Measurements from ENCODE around the gene DTX1. TPM values are rescaled to one million over a fixed set of nuclear protein-coding genes. Genes with fewer than 3 reads are reported as not detected.

Gene DTX1
- total and polyA plus RNA-seq, 7 experiments from 2014 or later = 0.80 to 15.8 (median 4.5) TPM; not detected in 1

DNA sequence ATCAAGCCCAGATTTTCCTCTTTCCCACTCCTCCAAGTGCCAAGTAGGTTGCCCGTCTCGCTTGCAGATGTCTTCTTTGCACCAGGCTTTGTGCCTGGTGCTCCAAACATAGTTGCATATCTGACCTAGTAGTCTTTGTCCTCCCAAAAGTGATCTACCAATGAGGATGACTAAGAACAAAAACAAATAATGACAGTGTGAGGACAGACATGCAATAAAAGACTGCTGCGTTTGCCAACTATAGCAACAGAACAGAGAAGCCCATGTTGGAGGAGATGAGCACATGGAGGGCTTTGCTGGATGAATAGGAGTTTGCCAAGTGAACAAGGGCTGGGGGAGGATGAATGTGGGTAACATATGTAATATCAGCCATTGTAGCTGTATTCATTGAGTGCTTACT is 15.6 kb downstream of the DTX1 start:
- no peaks in the 10 kb centered on the region for H3K9me3 Mint-ChIP-seq
- no peak overlapping the region for H3K4me3 ChIP-seq (ENCODE audit: low read length)
- peaks cover 0 to 14% (median 4%) of the 10 kb centered on the region in 5 donors for H3K36me3 Mint-ChIP-seq
- H3K36me3 ChIP-seq (ENCODE audit: control insufficient read depth in 2 of 3, insufficient read depth in 3 of 3, low read length in 3 of 3) = peaks cover 0 to 5% (median 0%) of the 10 kb centered on the region in 3 experiments
- CTCF ChIA-PET = interaction anchor here (1.5 kb wide), 1 partner anchor 27 kb away, joined by 3 read pairs; no protein-coding TSS in a partner anchor
- peak overlapping the region; percentile 4 to 90 (median 49) for H3K27ac Mint-ChIP-seq
- ATAC-seq (no peak), DNase-seq (no peak)
- intact Hi-C loops (cut with micrococcal nuclease) = no loop called here
- peak overlapping the region in 2 of 10 donors; percentile 11 to 33 for H3K4me3 Mint-ChIP-seq
- H3K27me3 ChIP-seq (ENCODE audit: control insufficient read depth in 2 of 2, insufficient read depth in 2 of 2, low read length in 2 of 2) = no peaks in the 10 kb centered on the region
- H3K27ac ChIP-seq (ENCODE audit: low read depth, low read length) = no peak overlapping the region
- POLR2A ChIA-PET = no interaction called here
- H3K9me3 ChIP-seq (ENCODE audit: control insufficient read depth in 2 of 3, low read length in 3 of 3) = no peaks in the 10 kb centered on the region
- H3K4me1 Mint-ChIP-seq = peaks cover 13 to 91% (median 78%) of the 10 kb centered on the region in 7 donors
- no peaks in the 10 kb centered on the region for H3K27me3 Mint-ChIP-seq
- H3K4me1 ChIP-seq (ENCODE audit: control insufficient read depth in 2 of 2, insufficient read depth in 2 of 2, low read length in 2 of 2) = peaks cover 20 to 42% of the 10 kb centered on the region in 2 donors

DNA sequence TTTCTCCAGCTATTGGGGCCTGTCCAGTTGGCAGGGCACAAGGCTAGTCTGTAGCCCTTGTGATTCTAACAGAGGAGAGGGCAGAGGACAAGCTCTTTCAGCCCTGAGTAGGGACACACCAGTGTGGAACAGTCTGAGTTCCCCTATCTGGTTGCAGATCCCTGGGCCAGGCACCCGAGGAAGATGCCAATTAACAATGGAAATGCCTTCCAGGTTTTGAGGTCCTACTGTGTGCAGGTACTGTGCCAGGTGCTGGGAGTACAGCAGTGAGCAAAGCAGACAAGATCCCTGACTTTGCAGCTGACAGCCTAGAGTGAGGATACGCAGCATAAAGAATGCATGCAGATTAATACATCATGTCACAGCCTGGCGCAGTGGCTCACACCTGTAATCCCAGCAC is 17.1 kb downstream of the DTX1 start:
- peaks cover 20 to 42% of the 10 kb centered on the region in 2 donors for H3K4me1 ChIP-seq (ENCODE audit: control insufficient read depth in 2 of 2, insufficient read depth in 2 of 2, low read length in 2 of 2)
- Mint-ChIP-seq H3K4me1 (peaks cover 13 to 81% (median 71%) of the 10 kb centered on the region in 7 donors), H3K27ac (peak overlapping the region in 7 of 9 donors; percentile 33 to 76 (median 51)), H3K4me3 (peak overlapping the region in 2 of 10 donors; percentile 15 to 41), H3K27me3 (no peaks in the 10 kb centered on the region), H3K36me3 (peaks cover 0 to 18% (median 11%) of the 10 kb centered on the region in 5 donors), H3K9me3 (no peaks in the 10 kb centered on the region)
- H3K27me3 ChIP-seq (ENCODE audit: control insufficient read depth in 2 of 2, insufficient read depth in 2 of 2, low read length in 2 of 2) = no peaks in the 10 kb centered on the region
- ChIA-PET POLR2A (no interaction called here), CTCF (no interaction called here)
- no peak for DNase-seq
- intact Hi-C loops (cut with micrococcal nuclease) = no loop called here
- no peak for ATAC-seq
- no peaks in the 10 kb centered on the region for H3K9me3 ChIP-seq (ENCODE audit: control insufficient read depth in 2 of 3, low read length in 3 of 3)
- no peak overlapping the region for H3K4me3 ChIP-seq (ENCODE audit: low read length)
- H3K36me3 ChIP-seq (ENCODE audit: control insufficient read depth in 2 of 3, insufficient read depth in 3 of 3, low read length in 3 of 3) = peaks cover 0 to 12% (median 0%) of the 10 kb centered on the region in 3 experiments
- no peak overlapping the region for H3K27ac ChIP-seq (ENCODE audit: low read depth, low read length)

DNA sequence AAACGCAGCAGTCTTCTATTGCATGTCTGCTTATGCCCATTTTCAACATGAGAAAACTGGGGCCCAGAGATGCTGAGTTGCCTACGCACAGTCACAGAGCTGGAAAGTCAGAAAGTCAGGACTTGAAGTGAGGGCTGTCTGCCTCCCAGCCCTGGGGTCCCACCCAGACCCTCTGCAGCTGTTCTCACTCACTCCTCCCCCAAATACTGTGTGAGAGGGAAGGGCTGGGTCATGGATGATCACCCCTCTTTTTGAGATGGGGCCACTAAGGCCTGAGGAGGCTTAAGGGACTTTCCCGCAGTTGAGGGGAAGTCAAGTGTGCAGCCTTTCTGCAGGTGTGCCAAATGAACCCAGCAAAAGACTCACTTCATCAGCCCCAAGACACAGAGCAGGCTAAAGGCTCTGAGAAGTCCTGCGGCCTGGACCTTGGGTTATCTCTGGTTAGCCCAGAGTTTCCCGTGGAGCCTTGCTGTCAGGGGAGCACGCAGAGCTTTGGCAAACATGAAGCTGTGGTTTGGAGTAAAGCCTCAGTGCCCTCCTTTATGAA is 18.7 kb downstream of the DTX1 start:
- ATAC-seq (peak; percentile 68), DNase-seq (no peak)
- peaks cover 14 to 32% of the 10 kb centered on the region in 2 donors for H3K4me1 ChIP-seq (ENCODE audit: control insufficient read depth in 2 of 2, insufficient read depth in 2 of 2, low read length in 2 of 2)
- Mint-ChIP-seq H3K27ac (peak overlapping the region in 7 of 9 donors; percentile 18 to 87 (median 61)), H3K4me3 (peak overlapping the region in 4 of 10 donors; percentile 24 to 48 (median 30)), H3K9me3 (no peaks in the 10 kb centered on the region), H3K36me3 (peaks cover 0 to 22% (median 15%) of the 10 kb centered on the region in 5 donors), H3K4me1 (peaks cover 11 to 79% (median 59%) of the 10 kb centered on the region in 7 donors), H3K27me3 (no peaks in the 10 kb centered on the region)
- peak overlapping the region; percentile 49 for H3K27ac ChIP-seq (ENCODE audit: low read depth, low read length)
- POLR2A ChIA-PET = interaction anchor here (1.9 kb wide), 1 partner anchor 12 kb away, joined by 4 read pairs; no protein-coding TSS in a partner anchor
- no peaks in the 10 kb centered on the region for H3K27me3 ChIP-seq (ENCODE audit: control insufficient read depth in 2 of 2, insufficient read depth in 2 of 2, low read length in 2 of 2)
- intact Hi-C loops (cut with micrococcal nuclease) = no loop called here
- peaks cover 0 to 20% (median 0%) of the 10 kb centered on the region in 3 experiments for H3K36me3 ChIP-seq (ENCODE audit: control insufficient read depth in 2 of 3, insufficient read depth in 3 of 3, low read length in 3 of 3)
- CTCF ChIA-PET = no interaction called here
- H3K9me3 ChIP-seq (ENCODE audit: control insufficient read depth in 2 of 3, low read length in 3 of 3) = no peaks in the 10 kb centered on the region
- H3K4me3 ChIP-seq (ENCODE audit: low read length) = no peak overlapping the region

GRCh38 chr12:113077057-113077858 is 20.7 kb downstream of the DTX1 start:
- ChIA-PET POLR2A (no interaction called here), CTCF (no interaction called here)
- DNase-seq = no peak
- H3K9me3 Mint-ChIP-seq = no peaks in the 10 kb centered on the region
- peaks cover 8 to 24% of the 10 kb centered on the region in 2 donors for H3K4me1 ChIP-seq (ENCODE audit: control insufficient read depth in 2 of 2, insufficient read depth in 2 of 2, low read length in 2 of 2)
- no peaks in the 10 kb centered on the region for H3K9me3 ChIP-seq (ENCODE audit: control insufficient read depth in 2 of 3, low read length in 3 of 3)
- no peak for ATAC-seq
- peaks cover 0 to 22% (median 15%) of the 10 kb centered on the region in 5 donors for H3K36me3 Mint-ChIP-seq
- no peak overlapping the region for H3K4me3 ChIP-seq (ENCODE audit: low read length)
- no peaks in the 10 kb centered on the region for H3K27me3 Mint-ChIP-seq
- intact Hi-C loops (cut with micrococcal nuclease) = no loop called here
- H3K27ac ChIP-seq (ENCODE audit: low read depth, low read length) = no peak overlapping the region
- no peaks in the 10 kb centered on the region for H3K27me3 ChIP-seq (ENCODE audit: control insufficient read depth in 2 of 2, insufficient read depth in 2 of 2, low read length in 2 of 2)
- H3K4me3 Mint-ChIP-seq = no peak overlapping the region
- peak overlapping the region in 2 of 9 donors; percentile 2 to 28 for H3K27ac Mint-ChIP-seq
- peaks cover 0 to 15% (median 0%) of the 10 kb centered on the region in 3 experiments for H3K36me3 ChIP-seq (ENCODE audit: control insufficient read depth in 2 of 3, insufficient read depth in 3 of 3, low read length in 3 of 3)
- H3K4me1 Mint-ChIP-seq = peaks cover 4 to 79% (median 58%) of the 10 kb centered on the region in 7 donors

DNA sequence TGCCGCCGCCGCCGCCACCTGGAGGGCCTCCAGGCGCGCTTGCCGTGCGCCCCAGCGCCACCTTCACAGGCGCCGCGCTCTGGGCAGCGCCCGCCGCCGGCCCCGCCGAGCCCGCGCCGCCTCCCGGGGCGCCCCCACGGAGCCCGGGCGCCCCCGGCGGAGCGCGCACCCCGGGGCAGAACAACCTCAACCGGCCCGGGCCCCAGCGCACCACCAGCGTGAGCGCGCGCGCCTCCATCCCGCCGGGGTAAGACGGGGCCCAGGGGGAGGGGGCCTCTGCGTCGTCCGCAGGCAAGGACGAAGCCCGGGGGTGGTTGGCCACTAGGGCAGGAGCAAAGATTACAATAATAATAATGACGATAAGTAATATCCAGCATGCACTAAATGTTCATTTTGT is 21.3 kb downstream of the DTX1 start:
- ChIA-PET CTCF (no interaction called here), POLR2A (no interaction called here)
- intact Hi-C loops (cut with micrococcal nuclease) = no loop called here
- H3K9me3 Mint-ChIP-seq = no peaks in the 10 kb centered on the region
- no peak overlapping the region for H3K27ac ChIP-seq (ENCODE audit: low read depth, low read length)
- H3K36me3 ChIP-seq (ENCODE audit: control insufficient read depth in 2 of 3, insufficient read depth in 3 of 3, low read length in 3 of 3) = peaks cover 0 to 18% (median 0%) of the 10 kb centered on the region in 3 experiments
- H3K27me3 ChIP-seq (ENCODE audit: control insufficient read depth in 2 of 2, insufficient read depth in 2 of 2, low read length in 2 of 2) = no peaks in the 10 kb centered on the region
- H3K4me3 ChIP-seq (ENCODE audit: low read length) = no peak overlapping the region
- ATAC-seq (no peak), DNase-seq (no peak)
- peaks cover 8 to 23% of the 10 kb centered on the region in 2 donors for H3K4me1 ChIP-seq (ENCODE audit: control insufficient read depth in 2 of 2, insufficient read depth in 2 of 2, low read length in 2 of 2)
- no peaks in the 10 kb centered on the region for H3K27me3 Mint-ChIP-seq
- no peaks in the 10 kb centered on the region for H3K9me3 ChIP-seq (ENCODE audit: control insufficient read depth in 2 of 3, low read length in 3 of 3)
- no peak overlapping the region for H3K4me3 Mint-ChIP-seq
- H3K36me3 Mint-ChIP-seq = peaks cover 0 to 28% (median 17%) of the 10 kb centered on the region in 5 donors
- no peak overlapping the region for H3K27ac Mint-ChIP-seq
- H3K4me1 Mint-ChIP-seq = peaks cover 4 to 77% (median 59%) of the 10 kb centered on the region in 7 donors

DNA sequence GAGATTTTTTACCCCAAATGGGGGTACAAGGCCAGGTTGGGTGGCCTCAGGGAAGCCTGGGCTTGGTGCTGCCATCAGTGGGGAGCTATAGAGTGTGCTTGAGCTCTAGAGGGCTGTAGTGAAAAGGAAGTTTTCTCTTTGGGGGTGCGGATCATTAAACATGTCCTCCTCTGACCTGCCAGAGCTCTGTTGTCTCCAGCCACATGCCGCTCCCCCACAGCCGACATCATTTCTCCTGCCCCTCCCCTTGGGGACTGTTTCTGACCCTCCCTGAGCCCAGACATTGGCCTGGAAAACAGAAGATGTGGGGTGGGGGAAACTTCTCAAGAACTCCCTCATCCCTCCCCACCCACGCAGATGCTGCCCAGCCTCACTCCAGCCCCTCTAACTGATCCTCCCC is 25.3 kb downstream of the DTX1 start:
- H3K27ac Mint-ChIP-seq = peak overlapping the region in 4 of 9 donors; percentile 59 to 84 (median 68)
- H3K27me3 ChIP-seq (ENCODE audit: control insufficient read depth in 2 of 2, insufficient read depth in 2 of 2, low read length in 2 of 2) = no peaks in the 10 kb centered on the region
- peaks cover 0 to 24% (median 0%) of the 10 kb centered on the region in 3 experiments for H3K36me3 ChIP-seq (ENCODE audit: control insufficient read depth in 2 of 3, insufficient read depth in 3 of 3, low read length in 3 of 3)
- H3K4me1 Mint-ChIP-seq = peaks cover 12 to 79% (median 62%) of the 10 kb centered on the region in 7 donors
- DNase-seq = no peak
- no peaks in the 10 kb centered on the region for H3K9me3 ChIP-seq (ENCODE audit: control insufficient read depth in 2 of 3, low read length in 3 of 3)
- CTCF ChIA-PET = no interaction called here
- intact Hi-C loops (cut with micrococcal nuclease) = loop anchor here in 1 of 2 donors (10.0 kb wide), 1 partner anchor 253 kb away; the partner anchor contains the start of gene SLC8B1
- no peak overlapping the region for H3K4me3 ChIP-seq (ENCODE audit: low read length)
- no peak for ATAC-seq
- POLR2A ChIA-PET = no interaction called here
- no peak overlapping the region for H3K27ac ChIP-seq (ENCODE audit: low read depth, low read length)
- peaks cover 0 to 33% (median 20%) of the 10 kb centered on the region in 5 donors for H3K36me3 Mint-ChIP-seq
- H3K4me3 Mint-ChIP-seq = no peak overlapping the region
- no peaks in the 10 kb centered on the region for H3K27me3 Mint-ChIP-seq
- peaks cover 19% of the 10 kb centered on the region in 2 donors for H3K4me1 ChIP-seq (ENCODE audit: control insufficient read depth in 2 of 2, insufficient read depth in 2 of 2, low read length in 2 of 2)
- no peaks in the 10 kb centered on the region for H3K9me3 Mint-ChIP-seq
